ENCODE results near the gene DLG2. TPM values are rescaled to one million over a fixed set of nuclear protein-coding genes. Genes with fewer than 3 reads are reported as not detected.
A peak's percentile ranks its signal among the peaks of the same experiment; 100 is the strongest.

Gene DLG2
- total RNA-seq (2013): 0.31 TPM
- under 1 TPM in 2 of 3 donors, not detected in 1; 0.24 to 0.39 TPM for polyA plus RNA-seq
- polyA minus RNA-seq: not detected in 2 replicates
- total RNA-seq: 0.87 to 13.4 (median 1.5) reads per million in 11 experiments

- Histone ChIP-seq H3K27me3 (ENCODE audit: control insufficient read depth in 2 of 2, insufficient read depth in 2 of 2, low read length in 2 of 2) (no peaks in the 10 kb centered on the region), H2AFZ (ENCODE audit: insufficient read depth, low read depth, low read length, poor library complexity, severe bottlenecking) (peak within 1 kb of the TSS; percentile 99), H3K27ac (ENCODE audit: low read depth in 1 of 2, low read length in 2 of 2) (peak within 1 kb of the TSS; percentile 45 to 87), H3K9ac (ENCODE audit: insufficient read depth, low read length, poor library complexity, severe bottlenecking) (peak within 1 kb of the TSS; percentile 72), H3K4me3 (replicated peaks in 1 of 3; ENCODE audit: low read depth in 2 of 3, low read length in 3 of 3) (peak within 1 kb of the TSS; percentile 68 to 91 (median 89)), H3K4me1 (ENCODE audit: control insufficient read depth in 1 of 2, insufficient read depth in 2 of 2, low read length in 2 of 2) (peaks cover 15 to 22% of the 10 kb centered on the region in 2 donors), H4K20me1 (ENCODE audit: insufficient read depth, low read length) (peaks cover 6% of the 10 kb centered on the region), H3K79me2 (ENCODE audit: insufficient read depth, low read length) (peaks cover 38% of the 10 kb centered on the region), H3K36me3 (replicated peaks in 1 of 2; ENCODE audit: control insufficient read depth in 1 of 2, insufficient read depth in 2 of 2, low read length in 2 of 2) (peaks cover 3 to 20% of the 10 kb centered on the region in 2 donors), H3K4me2 (replicated peaks; ENCODE audit: extremely low read depth, low read length, poor library complexity, severe bottlenecking) (peak within 1 kb of the TSS; percentile 96), H3K9me3 (replicated peaks in 1 of 2; ENCODE audit: control insufficient read depth in 1 of 2, insufficient read depth in 1 of 2, low read length in 2 of 2) (no peaks in the 10 kb centered on the region)
- Mint-ChIP-seq H3K4me3 (peak within 1 kb of the TSS; percentile 96 to 98), H3K4me1 (peaks cover 17% of the 10 kb centered on the region), H3K36me3 (peaks cover 9% of the 10 kb centered on the region in 2 donors), H3K27me3 (ENCODE audit: low read depth in 3 of 3) (peaks cover 0 to 3% (median 0%) of the 10 kb centered on the region in 3 donors), H3K9me3 (no peaks in the 10 kb centered on the region), H3K27ac (peak within 1 kb of the TSS; percentile 88 to 97 (median 93))
- intact Hi-C loops (cut with micrococcal nuclease): loop anchor here (5.0 kb wide), 1 partner anchor 35 kb away; no protein-coding TSS in a partner anchor
- TF ChIP-seq CTCF (IDR thresholded peaks at IDR 0.05): no peak
- peak in 2 of 3 donors; percentile 7 to 16 for DNase-seq
- WGBS (ENCODE audit: insufficient coverage): 0% methylated on average over 18 of the region's 23 CpGs
These were observed at the start of gene DLG2 for GRCh38 chr11:85627332-85627997. Gene DLG2 (minus strand): TSS chr11:85627344.

GRCh38 chr11:85673393-85673792 lies 46.2 kb upstream of the DLG2 start:
- DNase-seq: no peak
- no peak for TF ChIP-seq CTCF (IDR thresholded peaks at IDR 0.05)
- Histone ChIP-seq H3K4me1 (ENCODE audit: control insufficient read depth in 1 of 2, insufficient read depth in 2 of 2, low read length in 2 of 2) (no peaks in the 10 kb centered on the region), H2AFZ (ENCODE audit: insufficient read depth, low read depth, low read length, poor library complexity, severe bottlenecking) (no peak overlapping the region), H3K4me2 (replicated peaks; ENCODE audit: extremely low read depth, low read length, poor library complexity, severe bottlenecking) (no peak overlapping the region), H3K9ac (ENCODE audit: insufficient read depth, low read length, poor library complexity, severe bottlenecking) (no peak overlapping the region), H3K36me3 (replicated peaks in 1 of 2; ENCODE audit: control insufficient read depth in 1 of 2, insufficient read depth in 2 of 2, low read length in 2 of 2) (no peaks in the 10 kb centered on the region), H3K4me3 (replicated peaks in 1 of 3; ENCODE audit: low read depth in 2 of 3, low read length in 3 of 3) (no peak overlapping the region), H4K20me1 (ENCODE audit: insufficient read depth, low read length) (no peaks in the 10 kb centered on the region), H3K27ac (ENCODE audit: low read depth in 1 of 2, low read length in 2 of 2) (no peak overlapping the region), H3K9me3 (replicated peaks in 1 of 2; ENCODE audit: control insufficient read depth in 1 of 2, insufficient read depth in 1 of 2, low read length in 2 of 2) (peaks cover 0 to 4% of the 10 kb centered on the region in 2 donors), H3K79me2 (ENCODE audit: insufficient read depth, low read length) (no peaks in the 10 kb centered on the region), H3K27me3 (ENCODE audit: control insufficient read depth in 2 of 2, insufficient read depth in 2 of 2, low read length in 2 of 2) (peaks cover 0 to 2% of the 10 kb centered on the region in 2 donors)
- no peaks in the 10 kb centered on the region for H3K4me1 Mint-ChIP-seq
- WGBS (ENCODE audit: insufficient coverage): no CpG with 5 or more reads among the region's 3 CpGs
- peaks cover 0 to 5% (median 3%) of the 10 kb centered on the region in 3 donors for H3K27me3 Mint-ChIP-seq (ENCODE audit: low read depth in 3 of 3)
- no peak overlapping the region for H3K27ac Mint-ChIP-seq
- intact Hi-C loops (cut with micrococcal nuclease): no loop called here
- no peak overlapping the region for H3K4me3 Mint-ChIP-seq
- peaks cover 0 to 8% (median 2%) of the 10 kb centered on the region in 7 donors for H3K9me3 Mint-ChIP-seq
- no peaks in the 10 kb centered on the region for H3K36me3 Mint-ChIP-seq

Data from CD14-positive monocyte (primary cell).